ENCODE results near the gene DCBLD1. TPM values are rescaled to one million over a fixed set of nuclear protein-coding genes. Genes with fewer than 3 reads are reported as not detected.

The DCBLD1 gene
- total and polyA plus RNA-seq, 2 of the 13 experiments (the other 11 are each of a cell fraction or from before 2014, with no cell fraction given): 23.2 to 41.5 TPM

DNA sequence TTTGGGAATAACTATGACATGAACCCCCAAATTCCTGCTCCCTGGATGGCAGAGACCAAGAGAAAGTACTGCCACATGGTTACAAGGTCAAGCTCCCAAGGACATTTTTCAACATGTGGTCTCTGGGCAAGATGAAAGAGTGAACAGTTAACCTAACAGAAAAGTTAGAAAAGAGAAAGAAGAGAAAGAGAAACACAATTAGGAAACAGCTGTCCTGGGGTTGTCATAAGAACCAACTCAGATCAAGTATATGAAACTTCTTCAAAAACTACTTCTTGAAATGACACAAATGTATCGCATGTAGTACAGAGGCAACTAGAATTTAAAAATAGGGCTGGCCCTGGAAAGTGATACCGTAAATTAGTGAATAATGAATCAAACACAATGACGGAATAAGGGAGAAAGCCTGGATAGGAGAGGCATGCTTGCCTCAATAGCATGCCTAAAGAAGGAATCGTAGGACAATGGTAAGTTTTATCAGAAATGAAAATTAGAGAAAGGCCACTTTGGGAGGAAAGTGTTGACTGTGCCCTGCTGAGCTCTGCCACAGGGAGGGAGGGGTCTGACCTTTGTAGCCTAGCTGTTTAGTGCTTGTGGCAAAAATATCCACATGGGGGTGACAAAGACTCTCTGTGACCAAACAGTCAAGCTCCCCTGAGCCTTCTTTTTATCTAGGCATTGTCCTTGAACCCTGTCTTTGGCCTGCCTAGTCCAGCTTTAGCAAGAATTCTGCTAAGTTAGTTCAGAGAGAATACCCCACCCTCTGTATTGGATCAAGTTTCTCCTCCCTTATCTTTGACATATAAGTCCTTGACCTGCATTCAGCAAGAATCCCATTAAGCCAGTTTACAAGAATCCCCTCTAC, 4.3 kb upstream of the DCBLD1 start (continued):
- peak; percentile 24; the same call in 1 of the 2 replicates for TF ChIP-seq KDM4B (CRISPR knock-in tag; IDR thresholded peaks at IDR 0.05)
- TF ChIP-seq, protein P1, sequence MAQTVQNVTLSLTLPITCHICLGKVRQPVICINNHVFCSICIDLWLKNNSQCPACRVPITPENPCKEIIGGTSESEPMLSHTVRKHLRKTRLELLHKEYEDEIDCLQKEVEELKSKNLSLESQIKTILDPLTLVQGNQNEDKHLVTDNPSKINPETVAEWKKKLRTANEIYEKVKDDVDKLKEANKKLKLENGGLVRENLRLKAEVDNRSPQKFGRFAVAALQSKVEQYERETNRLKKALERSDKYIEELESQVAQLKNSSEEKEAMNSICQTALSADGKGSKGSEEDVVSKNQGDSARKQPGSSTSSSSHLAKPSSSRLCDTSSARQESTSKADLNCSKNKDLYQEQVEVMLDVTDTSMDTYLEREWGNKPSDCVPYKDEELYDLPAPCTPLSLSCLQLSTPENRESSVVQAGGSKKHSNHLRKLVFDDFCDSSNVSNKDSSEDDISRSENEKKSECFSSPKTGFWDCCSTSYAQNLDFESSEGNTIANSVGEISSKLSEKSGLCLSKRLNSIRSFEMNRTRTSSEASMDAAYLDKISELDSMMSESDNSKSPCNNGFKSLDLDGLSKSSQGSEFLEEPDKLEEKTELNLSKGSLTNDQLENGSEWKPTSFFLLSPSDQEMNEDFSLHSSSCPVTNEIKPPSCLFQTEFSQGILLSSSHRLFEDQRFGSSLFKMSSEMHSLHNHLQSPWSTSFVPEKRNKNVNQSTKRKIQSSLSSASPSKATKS (CRISPR knock-in tag; IDR thresholded peaks at IDR 0.05): no peak
- peak; percentile 65 for TF ChIP-seq NCOR1 (IDR thresholded peaks at IDR 0.05; ENCODE audit: borderline replicate concordance, low read length)
- TF ChIP-seq HNRNPH1 (optimal IDR thresholded peaks at IDR 0.05; ENCODE audit: low read depth, low read length): no peak
- no peak for TF ChIP-seq TAF1 (CRISPR knock-in tag; IDR thresholded peaks at IDR 0.05)
- no peak for TF ChIP-seq FLYWCH1 (CRISPR knock-in tag; IDR thresholded peaks at IDR 0.05)
- no peak for TF ChIP-seq RBM39 (IDR thresholded peaks at IDR 0.05; ENCODE audit: low read depth, low read length, poor library complexity, severe bottlenecking)
- no peak for TF ChIP-seq ARNTL (CRISPR knock-in tag; IDR thresholded peaks at IDR 0.05)
- no peak for TF ChIP-seq FOXM1 (CRISPR knock-in tag; IDR thresholded peaks at IDR 0.05)
- no peak for TF ChIP-seq GTF2F1 (IDR thresholded peaks at IDR 0.05; ENCODE audit: low read length)
- TF ChIP-seq, protein P2, sequence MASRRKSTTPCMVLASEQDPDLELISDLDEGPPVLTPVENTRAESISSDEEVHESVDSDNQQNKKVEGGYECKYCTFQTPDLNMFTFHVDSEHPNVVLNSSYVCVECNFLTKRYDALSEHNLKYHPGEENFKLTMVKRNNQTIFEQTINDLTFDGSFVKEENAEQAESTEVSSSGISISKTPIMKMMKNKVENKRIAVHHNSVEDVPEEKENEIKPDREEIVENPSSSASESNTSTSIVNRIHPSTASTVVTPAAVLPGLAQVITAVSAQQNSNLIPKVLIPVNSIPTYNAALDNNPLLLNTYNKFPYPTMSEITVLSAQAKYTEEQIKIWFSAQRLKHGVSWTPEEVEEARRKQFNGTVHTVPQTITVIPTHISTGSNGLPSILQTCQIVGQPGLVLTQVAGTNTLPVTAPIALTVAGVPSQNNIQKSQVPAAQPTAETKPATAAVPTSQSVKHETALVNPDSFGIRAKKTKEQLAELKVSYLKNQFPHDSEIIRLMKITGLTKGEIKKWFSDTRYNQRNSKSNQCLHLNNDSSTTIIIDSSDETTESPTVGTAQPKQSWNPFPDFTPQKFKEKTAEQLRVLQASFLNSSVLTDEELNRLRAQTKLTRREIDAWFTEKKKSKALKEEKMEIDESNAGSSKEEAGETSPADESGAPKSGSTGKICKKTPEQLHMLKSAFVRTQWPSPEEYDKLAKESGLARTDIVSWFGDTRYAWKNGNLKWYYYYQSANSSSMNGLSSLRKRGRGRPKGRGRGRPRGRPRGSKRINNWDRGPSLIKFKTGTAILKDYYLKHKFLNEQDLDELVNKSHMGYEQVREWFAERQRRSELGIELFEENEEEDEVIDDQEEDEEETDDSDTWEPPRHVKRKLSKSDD (CRISPR knock-in tag; IDR thresholded peaks at IDR 0.05; ENCODE audit: low read depth): no peak
- TF ChIP-seq, protein P3, sequence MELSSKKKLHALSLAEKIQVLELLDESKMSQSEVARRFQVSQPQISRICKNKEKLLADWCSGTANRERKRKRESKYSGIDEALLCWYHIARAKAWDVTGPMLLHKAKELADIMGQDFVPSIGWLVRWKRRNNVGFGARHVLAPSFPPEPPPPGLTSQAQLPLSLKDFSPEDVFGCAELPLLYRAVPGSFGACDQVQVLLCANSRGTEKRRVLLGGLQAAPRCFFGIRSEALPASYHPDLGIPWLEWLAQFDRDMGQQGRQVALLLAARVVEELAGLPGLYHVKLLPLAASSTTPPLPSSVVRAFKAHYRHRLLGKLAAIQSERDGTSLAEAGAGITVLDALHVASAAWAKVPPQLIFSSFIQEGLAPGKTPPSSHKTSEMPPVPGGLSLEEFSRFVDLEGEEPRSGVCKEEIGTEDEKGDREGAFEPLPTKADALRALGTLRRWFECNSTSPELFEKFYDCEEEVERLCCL (CRISPR knock-in tag; IDR thresholded peaks at IDR 0.05; ENCODE audit: borderline replicate concordance): no peak
- TF ChIP-seq ARNT (IDR thresholded peaks at IDR 0.05): no peak
- TF ChIP-seq, protein P4, sequence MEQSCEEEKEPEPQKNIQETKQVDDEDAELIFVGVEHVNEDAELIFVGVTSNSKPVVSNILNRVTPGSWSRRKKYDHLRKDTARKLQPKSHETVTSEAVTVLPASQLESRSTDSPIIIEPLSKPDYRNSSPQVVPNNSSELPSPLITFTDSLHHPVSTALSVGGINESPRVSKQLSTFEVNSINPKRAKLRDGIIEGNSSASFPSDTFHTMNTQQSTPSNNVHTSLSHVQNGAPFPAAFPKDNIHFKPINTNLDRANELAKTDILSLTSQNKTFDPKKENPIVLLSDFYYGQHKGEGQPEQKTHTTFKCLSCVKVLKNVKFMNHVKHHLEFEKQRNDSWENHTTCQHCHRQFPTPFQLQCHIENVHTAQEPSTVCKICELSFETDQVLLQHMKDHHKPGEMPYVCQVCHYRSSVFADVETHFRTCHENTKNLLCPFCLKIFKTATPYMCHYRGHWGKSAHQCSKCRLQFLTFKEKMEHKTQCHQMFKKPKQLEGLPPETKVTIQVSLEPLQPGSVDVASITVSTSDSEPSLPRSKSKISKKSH (CRISPR knock-in tag; IDR thresholded peaks at IDR 0.05; ENCODE audit: borderline replicate concordance): no peak
- TF ChIP-seq, protein P5, sequence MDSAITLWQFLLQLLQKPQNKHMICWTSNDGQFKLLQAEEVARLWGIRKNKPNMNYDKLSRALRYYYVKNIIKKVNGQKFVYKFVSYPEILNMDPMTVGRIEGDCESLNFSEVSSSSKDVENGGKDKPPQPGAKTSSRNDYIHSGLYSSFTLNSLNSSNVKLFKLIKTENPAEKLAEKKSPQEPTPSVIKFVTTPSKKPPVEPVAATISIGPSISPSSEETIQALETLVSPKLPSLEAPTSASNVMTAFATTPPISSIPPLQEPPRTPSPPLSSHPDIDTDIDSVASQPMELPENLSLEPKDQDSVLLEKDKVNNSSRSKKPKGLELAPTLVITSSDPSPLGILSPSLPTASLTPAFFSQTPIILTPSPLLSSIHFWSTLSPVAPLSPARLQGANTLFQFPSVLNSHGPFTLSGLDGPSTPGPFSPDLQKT (CRISPR knock-in tag; IDR thresholded peaks at IDR 0.05; ENCODE audit: borderline replicate concordance): no peak
